Thoracic aorta (tissue), 2 donors: ENCODE measurements around the gene MLH3. TPM values are rescaled to one million over a fixed set of nuclear protein-coding genes. Genes with fewer than 3 reads are reported as not detected.
"Not testable (repeated sequence)": the region's sequence is repeated elsewhere in the genome, so short reads cannot be mapped to it uniquely, and the experiment has no call there.

Experiments used
- ATAC-seq: fragments of 150-250 bp; one replicate; pipeline ENCODE4 v1.8.0; 2017; ENCODE audit warnings: low read depth; ENCODE audit not compliant: insufficient number of reproducible peaks, low FRiP score
- DNase-seq: peaks from one replicate; pipeline ENCODE4 v3.0.0-alpha.2; 2020; ENCODE audit warnings: low spot score
- H3K27ac ChIP-seq, 2 donors: fragments of 200-600 bp; sonication (generic); 1 replicate in 1 of 2; 2 replicates in 1 of 2; pipeline ENCODE4 v1.5.1; 2016; ENCODE audit warnings: mild to moderate bottlenecking in 2 of 2, moderate library complexity in 2 of 2
- H3K27me3 ChIP-seq: fragments of 200-600 bp; sonication (generic); replicated peaks from 2 replicates; pipeline ENCODE4 v1.6.0; 2016; ENCODE audit warnings: mild to moderate bottlenecking; ENCODE audit not compliant: insufficient read depth
- H3K36me3 ChIP-seq: fragments of 200-600 bp; sonication (generic); one replicate; pipeline ENCODE4 v1.5.1; 2016
- H3K4me1 ChIP-seq, 2 donors: fragments of 200-600 bp; sonication (generic); 1 replicate in 1 of 2; 2 replicates in 1 of 2; pipeline versions ENCODE4 v1.5.1 to v1.6.0; 2016; ENCODE audit warnings: low read depth in 2 of 2, mild to moderate bottlenecking in 1 of 2; ENCODE audit not compliant: control insufficient read depth in 1 of 2
- H3K4me3 ChIP-seq: fragments of 200-600 bp; sonication (generic); 2 replicates; pipeline ENCODE4 v1.5.1; 2016; ENCODE audit warnings: mild to moderate bottlenecking
- H3K9me3 ChIP-seq: fragments of 200-600 bp; sonication (generic); 2 replicates; pipeline ENCODE4 v1.5.1; 2016
- CTCF ChIP-seq: fragments of 200-600 bp; sonication (generic); IDR thresholded peaks from one replicate; pipeline ENCODE4 v1.5.1; 2019; ENCODE audit warnings: antibody characterized with exemption
- total RNA-seq, 2 donors: library from RNA; depleted of rRNA; stranded (reverse); fragments of >200 nt; gene quantifications; one replicate each; pipeline versions ENCODE4 v1.1.0 to v1.2.3, GENCODE V29; 2016

MLH3 gene
- total RNA-seq, 2 donors from 2014 or later, result 17.9 to 30.2 TPM

- no peak for TF ChIP-seq CTCF
- H3K9me3 ChIP-seq, result no peaks in the 10 kb centered on the region
- no peak overlapping the region for H3K27ac ChIP-seq
- no peak for ATAC-seq
- H3K27me3 ChIP-seq, result no peaks in the 10 kb centered on the region
- no peak overlapping the region for H3K4me3 ChIP-seq
- H3K36me3 ChIP-seq, result no peaks in the 10 kb centered on the region
- H3K4me1 ChIP-seq, result peaks cover 0 to 9% of the 10 kb centered on the region in 2 donors
- DNase-seq, result no peak
These were observed 26.5 kb upstream of the MLH3 start for GRCh38 chr14:75077794-75078193.

- DNase-seq, result no peak
- peak overlapping the region; percentile 81 to 84 for H3K27ac ChIP-seq
- no peak overlapping the region for H3K4me3 ChIP-seq
These were observed 19.1 kb upstream of the MLH3 start for GRCh38 chr14:75070383-75070782.

GRCh38 chr14:75069811-75070145 is 18.5 kb upstream of the MLH3 start:
- Histone ChIP-seq H3K27me3 (no peaks in the 10 kb centered on the region), H3K36me3 (no peaks in the 10 kb centered on the region), H3K4me1 (peaks cover 2 to 23% of the 10 kb centered on the region in 2 donors), H3K27ac (peak overlapping the region; percentile 81 to 84), H3K4me3 (peak overlapping the region; percentile 74), H3K9me3 (no peaks in the 10 kb centered on the region)
- ATAC-seq, result no peak
- TF ChIP-seq CTCF, result no peak
- DNase-seq, result no peak

More at GRCh38 chr14:75070383-75070782, 19.1 kb upstream of the MLH3 start:
- Histone ChIP-seq H3K9me3 (no peaks in the 10 kb centered on the region), H3K27me3 (no peaks in the 10 kb centered on the region), H3K4me1 (peaks cover 2 to 23% of the 10 kb centered on the region in 2 donors), H3K36me3 (no peaks in the 10 kb centered on the region)
- ATAC-seq, result no peak
- no peak for TF ChIP-seq CTCF

- DNase-seq (peak; percentile 75), ATAC-seq (peak; percentile 81)
- Histone ChIP-seq H3K36me3 (no peaks in the 10 kb centered on the region), H3K27ac (peak within 1 kb of the TSS; percentile 81 to 84), H3K9me3 (no peaks in the 10 kb centered on the region), H3K4me1 (peaks cover 2 to 24% of the 10 kb centered on the region in 2 donors), H3K4me3 (peak within 1 kb of the TSS; percentile 74), H3K27me3 (no peaks in the 10 kb centered on the region)
- no peak for TF ChIP-seq CTCF
These were observed 18.0 kb upstream of the MLH3 start, which contains the start of gene ZC2HC1C for GRCh38 chr14:75069121-75069810. ZC2HC1C (plus strand) TSS chr14:75069641; CDS start chr14:75070574, 933 bp downstream.

GRCh38 chr14:75068294-75069120 is 17.2 kb upstream of the MLH3 start:
- DNase-seq, result no peak
- TF ChIP-seq CTCF, result no peak
- ATAC-seq, result no peak
- no peaks in the 10 kb centered on the region for H3K36me3 ChIP-seq
- H3K27ac ChIP-seq, result peak overlapping the region; percentile 81 to 84
- H3K27me3 ChIP-seq, result no peaks in the 10 kb centered on the region
- no peaks in the 10 kb centered on the region for H3K9me3 ChIP-seq
- peak overlapping the region; percentile 74 for H3K4me3 ChIP-seq
- peaks cover 2 to 27% of the 10 kb centered on the region in 2 donors for H3K4me1 ChIP-seq

- not testable (repeated sequence) for ATAC-seq, H3K9me3 ChIP-seq, H3K27me3 ChIP-seq, H3K36me3 ChIP-seq, DNase-seq
- peaks cover 5 to 34% of the 10 kb centered on the region in 2 donors for H3K4me1 ChIP-seq
- peak overlapping the region; percentile 74 for H3K4me3 ChIP-seq
- peak overlapping the region; percentile 81 to 84 for H3K27ac ChIP-seq
These were observed 16.5 kb upstream of the MLH3 start for GRCh38 chr14:75067765-75068164.
